Activated CD8-positive, alpha-beta memory T cell treated with anti-CD3 and anti-CD28 coated beads, Interleukin-2, amount 50 U/mL, for 4 hours (primary cell): Measurements from ENCODE around the gene FAR2.
"Not testable (repeated sequence)": the region's sequence is repeated elsewhere in the genome, so short reads cannot be mapped to it uniquely, and the experiment has no call there.

Source experiments
- DNase-seq: peaks from one replicate; pipeline ENCODE4 v3.0.0-alpha.2; 2020

The FAR2 gene

DNA sequence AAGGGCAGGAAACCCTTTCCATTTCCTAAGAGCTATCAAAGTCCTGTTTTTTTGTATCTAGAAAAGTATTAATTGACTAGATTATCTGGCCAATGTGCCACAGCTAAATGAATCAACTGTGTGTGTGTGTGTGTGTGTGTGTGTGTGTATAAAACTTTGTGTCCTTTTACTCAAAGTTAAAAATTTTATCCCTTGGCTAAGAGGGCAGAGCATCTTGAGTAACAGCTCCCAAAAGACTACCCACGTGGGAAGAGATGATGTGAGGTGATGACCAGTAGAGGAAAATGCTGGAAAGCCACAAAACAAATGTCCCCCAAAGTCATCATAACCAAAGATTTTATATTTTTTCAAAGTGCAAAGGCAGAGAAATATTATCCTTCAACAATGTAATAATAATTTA lies 90.3 kb downstream of the FAR2 start:
- DNase-seq, result no peak

DNA sequence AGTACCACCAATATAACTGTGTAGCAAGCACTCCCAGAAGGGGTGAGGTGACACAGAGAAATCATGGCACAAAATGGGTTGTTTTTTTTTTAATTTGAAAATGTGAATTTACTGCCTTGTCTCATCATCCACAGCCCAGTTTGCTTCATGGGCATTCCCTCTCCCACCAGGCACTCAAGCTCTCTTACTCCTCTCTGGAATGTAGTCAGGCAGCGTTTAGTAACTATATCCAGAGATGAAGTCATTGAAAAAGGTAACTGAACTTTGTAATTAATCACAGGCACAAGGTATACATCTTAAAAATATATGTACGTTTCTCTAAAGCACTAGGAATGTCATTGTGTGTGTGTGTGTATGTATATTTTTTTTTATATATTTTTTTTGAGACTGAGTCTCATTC lies 91.4 kb downstream of the FAR2 start:
- DNase-seq, result no peak

GRCh38 chr12:29241821-29242591 lies 92.9 kb downstream of the FAR2 start:
- DNase-seq, result no peak

DNA sequence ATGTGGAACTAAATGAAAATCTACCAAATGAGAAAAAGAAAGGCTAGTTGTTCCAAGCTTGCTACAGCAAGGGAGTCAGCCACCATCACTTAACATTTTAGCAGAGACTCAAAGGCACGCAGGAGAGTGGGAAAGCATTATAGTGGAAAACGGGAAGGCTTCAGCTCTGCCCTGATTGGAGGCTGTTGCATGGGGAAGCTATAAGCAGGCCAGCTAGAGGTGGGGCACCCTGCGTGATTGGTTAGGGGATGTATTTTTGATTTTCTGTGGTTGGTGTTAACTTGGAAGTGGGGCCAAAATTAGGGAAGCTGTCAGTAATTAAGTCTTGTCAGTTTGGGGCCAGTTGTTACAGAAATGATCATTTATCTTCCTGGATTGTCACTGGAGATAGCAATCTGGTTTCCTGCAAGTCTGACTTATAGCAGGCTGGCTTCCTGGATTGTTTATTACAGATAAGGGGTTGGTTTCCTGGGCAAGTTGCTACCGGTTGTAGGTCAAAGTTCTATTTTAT lies 93.9 kb downstream of the FAR2 start:
- no peak for DNase-seq

- no peak for DNase-seq
Measured at GRCh38 chr12:29244159-29244765, 95.2 kb downstream of the FAR2 start.

- no peak for DNase-seq
Measured at GRCh38 chr12:29245246-29245645, 96.2 kb downstream of the FAR2 start.

DNA sequence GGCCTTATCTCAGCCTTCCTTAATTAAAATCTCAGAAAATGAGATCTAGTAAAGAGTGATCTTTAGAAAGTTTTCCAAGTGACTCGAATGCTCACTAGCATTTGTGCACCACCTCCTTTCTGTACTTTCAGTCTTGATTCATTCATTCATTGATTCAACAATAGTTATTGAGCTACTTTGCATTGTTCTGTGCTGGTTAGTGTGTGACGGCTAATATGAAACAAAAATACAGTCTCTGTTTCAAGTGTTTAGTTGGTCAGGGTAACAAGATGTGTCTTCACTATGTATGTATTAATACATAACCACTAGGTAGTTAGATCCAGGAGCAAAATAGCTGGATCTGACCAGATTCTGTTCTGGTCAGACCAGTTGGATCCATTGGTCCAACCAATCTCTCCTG lies 100.9 kb downstream of the FAR2 start:
- no peak for DNase-seq

DNA sequence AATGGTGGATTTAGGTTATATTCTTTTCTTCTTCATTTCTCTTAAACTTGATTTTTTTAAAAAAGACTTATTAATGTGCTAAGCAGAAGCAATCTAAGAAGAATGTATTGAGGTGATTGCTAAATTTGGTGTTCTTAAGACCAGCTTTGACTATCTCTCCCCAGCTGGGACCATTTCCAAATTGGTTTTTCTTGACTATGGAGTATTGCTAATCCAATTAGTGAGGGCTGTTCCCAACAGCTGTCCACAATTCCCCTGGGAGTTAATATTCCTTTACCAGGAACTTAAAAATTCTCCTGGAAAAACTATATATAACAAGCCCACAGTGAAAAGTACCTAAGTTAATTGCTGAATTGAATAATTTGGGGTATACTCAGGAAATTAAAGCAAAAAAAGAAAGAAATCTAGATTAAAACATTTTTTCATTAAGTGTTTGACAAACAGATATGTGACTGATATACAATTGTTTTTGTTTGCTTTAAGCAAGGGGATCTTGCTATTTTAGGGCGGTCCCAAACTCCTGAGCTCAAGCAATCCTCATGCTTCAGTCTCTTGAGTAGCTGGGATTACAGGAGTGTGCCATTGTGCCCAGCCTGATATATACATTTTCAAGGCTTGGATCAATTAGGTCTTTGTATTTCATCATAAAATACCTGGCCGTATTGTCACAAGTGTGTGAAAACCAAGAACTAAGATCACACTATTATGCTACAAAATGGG lies 105.0 kb downstream of the FAR2 start:
- DNase-seq, result no peak

GRCh38 chr12:29255042-29255441 lies 106.0 kb downstream of the FAR2 start:
- DNase-seq, result no peak

DNA sequence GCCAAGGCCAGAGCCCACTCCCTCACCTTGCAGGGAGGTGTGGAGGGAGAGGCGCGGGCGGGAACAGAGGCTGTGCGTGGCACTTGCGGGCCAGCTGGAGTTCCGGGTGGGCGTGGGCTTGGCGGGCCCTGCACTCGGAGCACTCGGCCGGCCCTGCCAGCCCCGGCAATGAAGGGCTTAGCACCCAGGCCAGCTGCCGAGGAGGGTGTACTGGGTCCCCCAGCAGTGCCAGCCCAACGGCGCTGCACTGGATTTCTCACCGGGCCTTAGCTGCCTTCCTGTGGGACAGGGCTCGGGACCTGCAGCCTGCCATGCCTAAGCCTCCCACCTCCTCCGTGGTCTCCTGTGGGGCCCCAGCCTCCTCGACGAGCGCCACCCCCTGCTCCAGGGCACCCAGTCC lies 107.5 kb downstream of the FAR2 start:
- no peak for DNase-seq

DNA sequence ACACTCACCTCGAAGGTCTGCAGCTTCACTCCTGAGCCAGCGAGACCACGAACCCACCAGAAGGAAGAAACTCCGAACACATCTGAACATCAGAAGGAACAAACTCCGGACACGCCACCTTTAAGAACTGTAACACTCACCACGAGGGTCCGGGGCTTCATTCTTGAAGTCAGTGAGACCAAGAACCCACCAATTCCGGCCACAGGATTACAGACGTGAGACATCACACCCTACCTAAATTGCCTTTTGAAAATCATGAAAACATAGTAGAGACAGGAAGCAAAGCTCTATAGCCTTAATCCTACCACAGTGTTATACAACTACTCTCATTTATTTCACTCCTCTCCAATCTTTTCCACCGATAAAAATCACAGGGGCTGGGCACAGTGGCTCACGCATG lies 108.6 kb downstream of the FAR2 start:
- DNase-seq, result not testable (repeated sequence)

DNA sequence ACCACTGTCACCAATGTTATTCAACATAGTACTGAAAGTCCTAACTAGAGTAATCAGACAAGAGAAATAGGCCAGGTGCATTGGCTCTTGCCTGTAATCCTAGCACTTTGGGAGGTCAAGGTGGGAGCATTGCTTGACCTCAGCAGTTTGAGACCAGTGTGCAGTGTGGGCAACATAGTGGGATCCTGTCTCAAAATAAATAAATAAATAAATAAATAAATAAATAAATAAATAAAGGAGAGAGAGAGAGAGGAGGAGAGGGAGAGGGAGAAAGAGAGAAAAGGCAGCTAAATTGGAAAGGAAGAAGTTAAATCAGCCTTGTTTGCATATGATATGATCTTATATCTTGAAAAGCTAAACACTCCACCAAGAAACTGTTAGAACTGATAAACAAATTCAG lies 115.3 kb downstream of the FAR2 start:
- DNase-seq, result no peak

DNA sequence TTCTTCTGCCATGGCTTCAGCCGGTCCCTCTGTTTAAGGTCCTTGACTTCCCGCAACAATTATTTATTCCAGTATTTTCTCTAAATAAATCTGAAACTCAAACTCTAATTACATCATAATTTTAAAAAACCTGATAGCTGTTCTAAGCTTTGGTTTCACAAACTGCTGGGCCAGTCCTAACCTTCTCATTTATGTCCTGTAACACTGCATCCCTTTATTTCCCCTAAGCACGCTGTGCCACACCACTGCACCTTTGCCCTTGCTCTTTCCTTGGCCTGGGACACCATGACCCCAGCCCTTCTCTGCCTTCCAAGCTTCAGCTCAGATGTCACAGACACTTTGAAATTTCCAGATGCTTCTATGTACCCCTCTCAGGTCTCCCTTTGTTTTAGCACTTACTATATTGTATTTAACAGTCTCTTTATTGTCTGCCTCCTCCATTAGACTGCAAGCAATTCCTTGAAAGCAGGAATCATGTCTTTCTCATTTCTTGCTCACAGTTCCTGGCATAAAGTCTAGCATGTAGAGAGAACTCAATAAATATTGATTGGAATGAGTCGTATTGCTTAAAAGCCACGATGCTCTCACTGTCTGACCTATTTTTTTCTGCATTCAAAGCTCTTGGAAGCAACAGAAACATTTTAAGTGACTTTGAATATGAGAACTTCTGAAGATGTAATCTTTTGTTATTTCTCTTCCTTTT lies 120.8 kb downstream of the FAR2 start:
- no peak for DNase-seq

- no peak for DNase-seq
Measured at GRCh38 chr12:29270446-29270845, 121.4 kb downstream of the FAR2 start.

DNA sequence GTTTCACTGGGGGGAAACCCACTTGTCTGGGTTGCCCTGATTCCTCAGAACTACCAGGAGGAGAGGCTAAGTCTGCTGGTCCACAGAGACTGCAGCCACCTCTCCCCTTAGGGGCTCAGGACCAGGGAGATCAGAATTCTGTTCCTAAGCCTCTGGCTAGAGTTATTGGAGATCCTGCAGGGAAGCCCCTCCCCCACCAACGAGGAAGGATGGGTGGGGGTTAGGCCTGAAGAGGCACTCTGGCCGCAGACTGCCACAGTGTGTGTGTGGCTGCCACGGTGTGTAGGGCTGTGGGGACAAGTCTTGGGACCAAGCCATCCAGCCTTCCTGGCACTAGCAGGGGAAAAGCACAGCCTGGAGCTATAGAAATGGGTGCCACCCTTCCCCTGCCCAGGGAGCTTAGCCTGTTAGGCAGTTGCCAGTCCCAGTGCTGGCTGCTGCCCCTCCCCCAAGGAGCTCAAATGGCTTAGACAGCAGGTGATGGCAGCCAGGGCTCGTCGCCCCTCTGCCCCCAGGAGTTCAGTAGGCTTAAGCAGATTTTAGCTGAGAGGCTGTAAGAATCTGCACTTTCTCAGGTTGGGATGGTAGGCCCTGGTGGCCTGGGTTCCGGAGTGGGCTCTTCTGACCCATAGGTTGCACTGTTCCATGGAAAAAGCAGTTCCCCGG lies 124.2 kb downstream of the FAR2 start:
- no peak for DNase-seq

- no peak for DNase-seq
Measured at GRCh38 chr12:29275834-29276233, 126.8 kb downstream of the FAR2 start.

- DNase-seq, result no peak
Measured at GRCh38 chr12:29277231-29277630, 128.2 kb downstream of the FAR2 start.

DNA sequence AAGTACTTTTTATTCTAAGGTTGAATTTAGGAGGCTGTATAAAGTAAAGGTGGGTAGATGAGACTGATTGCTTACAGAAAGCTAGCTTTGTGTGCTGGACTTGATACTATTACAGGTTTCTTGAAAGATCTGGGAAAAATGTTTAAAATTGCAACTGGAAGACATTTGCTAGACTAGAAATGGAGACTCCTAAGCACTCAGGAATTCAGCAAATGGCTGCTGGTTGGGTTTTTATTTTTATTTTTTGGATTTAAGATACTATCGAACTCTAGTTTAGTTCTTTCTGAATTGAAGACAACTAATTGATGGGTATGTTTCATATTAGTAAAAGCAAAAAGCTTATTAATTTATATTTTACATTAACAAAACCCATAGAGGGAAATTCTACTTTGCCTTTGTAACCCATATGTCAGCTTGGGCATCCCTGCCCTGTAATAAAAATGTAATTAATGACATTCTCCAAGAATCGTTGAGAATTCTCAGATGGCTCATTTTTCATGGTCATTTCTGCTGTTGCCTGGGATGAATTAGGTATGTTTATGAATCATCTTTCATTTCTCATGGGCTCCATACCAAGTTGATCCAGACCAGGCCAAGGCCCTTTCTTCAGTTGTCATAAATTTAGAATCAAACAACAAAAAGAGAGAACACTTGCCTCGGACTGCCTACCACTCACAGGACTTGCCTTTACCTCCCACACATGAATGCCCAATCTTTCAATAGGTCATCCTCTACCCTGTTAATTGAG lies 129.8 kb downstream of the FAR2 start:
- no peak for DNase-seq

GRCh38 chr12:29281371-29282005 lies 132.4 kb downstream of the FAR2 start:
- DNase-seq, result no peak

DNA sequence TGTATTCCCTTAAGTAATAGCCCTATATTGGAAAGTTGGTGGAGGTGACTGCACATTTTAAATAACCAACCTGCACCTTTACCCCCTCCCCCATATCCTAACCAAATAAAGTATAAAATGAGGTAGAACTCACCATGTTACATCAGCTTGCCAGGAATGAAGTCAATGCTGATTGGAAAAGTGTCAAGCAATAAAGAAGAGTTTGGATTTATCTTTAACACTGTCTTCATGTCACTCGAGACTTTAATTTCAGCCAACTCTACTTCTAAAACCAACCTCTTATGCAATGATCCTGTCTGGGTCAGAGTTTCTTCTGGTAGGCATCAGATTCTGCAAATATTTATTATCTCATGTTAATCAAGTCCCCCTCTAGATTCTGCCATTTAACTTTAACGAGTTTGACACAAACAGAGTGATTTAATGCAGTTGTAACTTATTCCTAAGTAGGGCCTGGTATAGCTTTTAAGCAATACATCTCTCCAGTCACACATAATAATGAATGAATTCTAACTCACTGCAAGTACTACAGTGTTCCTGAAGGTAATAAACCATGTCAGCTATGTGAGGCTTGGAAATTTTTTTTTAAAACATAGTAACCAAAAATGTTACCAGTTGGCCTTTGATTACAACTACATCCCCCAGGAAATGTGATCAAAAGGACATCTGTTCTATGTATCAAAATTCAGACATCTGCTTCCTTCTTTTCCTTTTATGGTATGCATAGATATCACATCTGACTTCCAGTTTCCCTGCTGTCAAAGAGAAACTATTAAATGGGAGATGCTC lies 133.1 kb downstream of the FAR2 start:
- DNase-seq, result no peak
